Measurements from ENCODE around the gene MED23. TPM values are rescaled to one million over a fixed set of nuclear protein-coding genes. Genes with fewer than 3 reads are reported as not detected.
"Not testable (repeated sequence)": the region's sequence is repeated elsewhere in the genome, so short reads cannot be mapped to it uniquely, and the experiment has no call there.

MED23 gene
- total and polyA plus RNA-seq, 10 of the 15 experiments (the other 5 are each of a cell fraction or from before 2014, with no cell fraction given): 7.1 to 42.9 (median 19.6) TPM

GRCh38 chr6:131531681-131532080, 96.4 kb downstream of the MED23 start:
- H3K4me3 ChIP-seq; intact Hi-C loops (cut with micrococcal nuclease; ENCODE audit: unreplicated experiment); H3K9me3 ChIP-seq (replicated peaks; ENCODE audit: control insufficient read depth, insufficient read depth, low read length); H3K79me2 ChIP-seq (ENCODE audit: control insufficient read depth, insufficient read depth, low read length); DNase-seq (ENCODE audit: low read depth, low spot score); H2AFZ ChIP-seq (ENCODE audit: control insufficient read depth, low read depth, low read length); H3K4me1 ChIP-seq (ENCODE audit: control insufficient read depth, insufficient read depth, low read length); H3K4me2 ChIP-seq (ENCODE audit: control insufficient read depth, insufficient read depth); H3K27ac ChIP-seq (ENCODE audit: control insufficient read depth, insufficient read depth); FAIRE-seq; BruUV-seq (replicated peaks); ATAC-seq; POLR2A ChIA-PET; H3K9ac ChIP-seq (ENCODE audit: control insufficient read depth, insufficient read depth, low read length); H3K36me3 ChIP-seq (ENCODE audit: control insufficient read depth in 2 of 2, insufficient read depth in 2 of 2, low read length in 1 of 2); H4K20me1 ChIP-seq (ENCODE audit: control insufficient read depth, insufficient read depth); H3K27me3 ChIP-seq (replicated peaks in 1 of 2; ENCODE audit: control insufficient read depth in 2 of 2, insufficient read depth in 2 of 2, low read length in 1 of 2): not testable (repeated sequence)
- ChIA-PET SMC1A (ENCODE audit: uncharacterized antibody, unreplicated experiment) (interaction anchor here (4.4 kb wide), 1 partner anchor 12 kb away, joined by 16 read pairs; no protein-coding TSS in a partner anchor), RAD21 (ENCODE audit: unreplicated experiment) (interaction anchor here (4.6 kb wide), 1 partner anchor 332 kb away, joined by 24 read pairs; no protein-coding TSS in a partner anchor), CTCF (interaction anchor here (4.9 kb wide), 1 partner anchor 645 kb away, joined by 39 read pairs; no protein-coding TSS in a partner anchor)
- WGBS (ENCODE audit: insufficient coverage, insufficient replicate concordance, low lambda C conversion rate, missing lambda C conversion rate): 65% methylated on average over 12 of the region's 12 CpGs
- in situ Hi-C loops (cut with MboI): loop anchor here (5.0 to 10.0 kb wide), 2 partner anchors 334 to 647 kb away; no protein-coding TSS in a partner anchor

GRCh38 chr6:131530936-131531335, 97.1 kb downstream of the MED23 start:
- not testable (repeated sequence) for BruUV-seq (replicated peaks); H3K4me2 ChIP-seq (ENCODE audit: control insufficient read depth, insufficient read depth)

More at GRCh38 chr6:131530936-131531335, 97.1 kb downstream of the MED23 start:
- H3K36me3 ChIP-seq (ENCODE audit: control insufficient read depth in 2 of 2, insufficient read depth in 2 of 2, low read length in 1 of 2); H2AFZ ChIP-seq (ENCODE audit: control insufficient read depth, low read depth, low read length); RAD21 ChIA-PET (ENCODE audit: unreplicated experiment); H3K9me3 ChIP-seq (replicated peaks; ENCODE audit: control insufficient read depth, insufficient read depth, low read length); H3K9ac ChIP-seq (ENCODE audit: control insufficient read depth, insufficient read depth, low read length); H4K20me1 ChIP-seq (ENCODE audit: control insufficient read depth, insufficient read depth); H3K27ac ChIP-seq (ENCODE audit: control insufficient read depth, insufficient read depth); FAIRE-seq; DNase-seq (ENCODE audit: low read depth, low spot score); H3K27me3 ChIP-seq (replicated peaks in 1 of 2; ENCODE audit: control insufficient read depth in 2 of 2, insufficient read depth in 2 of 2, low read length in 1 of 2); H3K79me2 ChIP-seq (ENCODE audit: control insufficient read depth, insufficient read depth, low read length); intact Hi-C loops (cut with micrococcal nuclease; ENCODE audit: unreplicated experiment); POLR2A ChIA-PET; ATAC-seq; H3K4me3 ChIP-seq; H3K4me1 ChIP-seq (ENCODE audit: control insufficient read depth, insufficient read depth, low read length); SMC1A ChIA-PET (ENCODE audit: uncharacterized antibody, unreplicated experiment): not testable (repeated sequence)
- CTCF ChIA-PET: interaction anchor here (0.9 to 4.9 kb wide), 2 partner anchors 413 to 645 kb away, joined by 3 to 39 read pairs; no protein-coding TSS in a partner anchor
- WGBS (ENCODE audit: insufficient coverage, insufficient replicate concordance, low lambda C conversion rate, missing lambda C conversion rate): 61% methylated on average over 5 of the region's 5 CpGs
- in situ Hi-C loops (cut with MboI): loop anchor here (5.0 to 10.0 kb wide), 2 partner anchors 334 to 646 kb away; no protein-coding TSS in a partner anchor

Data from GM12878 (cell line).